ENCODE data around the gene PNRC2. TPM values are rescaled to one million over a fixed set of nuclear protein-coding genes. Genes with fewer than 3 reads are reported as not detected.

The PNRC2 gene
- total RNA-seq: 98.7 TPM

- peak; percentile 97 for DNase-seq
These were observed at the start of gene PNRC2 for GRCh38 chr1:23959461-23960290. PNRC2 (plus strand) TSS chr1:23959828; CDS start chr1:23961458, 1,630 bp downstream.

- no peak for DNase-seq
These were observed 49.5 kb upstream of the PNRC2 start for GRCh38 chr1:23910144-23910543.

GRCh38 chr1:23910553-23911246 lies 48.9 kb upstream of the PNRC2 start:
- no peak for DNase-seq

- no peak for DNase-seq
These were observed 47.7 kb upstream of the PNRC2 start for GRCh38 chr1:23911921-23912320.

- no peak for DNase-seq
These were observed 46.3 kb upstream of the PNRC2 start, which contains the start of gene CNR2 for GRCh38 chr1:23913212-23913880. CNR2 (minus strand) TSS chr1:23913362; CDS start chr1:23875617, 37,745 bp downstream.

GRCh38 chr1:23914921-23915320 lies 44.7 kb upstream of the PNRC2 start:
- DNase-seq: no peak

GRCh38 chr1:23915466-23915865 lies 44.2 kb upstream of the PNRC2 start:
- no peak for DNase-seq

- DNase-seq: no peak
These were observed 43.2 kb upstream of the PNRC2 start for GRCh38 chr1:23916209-23917131.

- DNase-seq: no peak
These were observed 37.2 kb upstream of the PNRC2 start for GRCh38 chr1:23922321-23922943.

- DNase-seq: no peak
These were observed 35.8 kb upstream of the PNRC2 start for GRCh38 chr1:23923592-23924499.

GRCh38 chr1:23924601-23925000 lies 35.0 kb upstream of the PNRC2 start:
- DNase-seq: no peak

- no peak for DNase-seq
These were observed 34.3 kb upstream of the PNRC2 start for GRCh38 chr1:23925279-23925678.

- no peak for DNase-seq
These were observed 32.5 kb upstream of the PNRC2 start for GRCh38 chr1:23927097-23927496.

- DNase-seq: no peak
These were observed 30.8 kb upstream of the PNRC2 start for GRCh38 chr1:23928789-23929188.

GRCh38 chr1:23930270-23930669 lies 29.4 kb upstream of the PNRC2 start:
- no peak for DNase-seq

GRCh38 chr1:23930861-23931490 lies 28.7 kb upstream of the PNRC2 start:
- DNase-seq: no peak

- no peak for DNase-seq
These were observed 28.1 kb upstream of the PNRC2 start for GRCh38 chr1:23931491-23931880.

GRCh38 chr1:23936481-23937176 lies 23.0 kb upstream of the PNRC2 start:
- no peak for DNase-seq

- DNase-seq: no peak
These were observed 12.3 kb upstream of the PNRC2 start for GRCh38 chr1:23947366-23947765.
